Activated T-cell treated with anti-CD3 and anti-CD28 coated beads, Interleukin-2, amount 50 U/mL, for 4 hours (primary cell): Measurements from ENCODE around the gene CRX. TPM values are rescaled to one million over a fixed set of nuclear protein-coding genes. Genes with fewer than 3 reads are reported as not detected.
"Not testable (repeated sequence)": the region's sequence is repeated elsewhere in the genome, so short reads cannot be mapped to it uniquely, and the experiment has no call there.

Experiments
- ATAC-seq, 2 donors: fragments of 200-7000 bp; cut with Tn5 transposase; one replicate each; pipeline ENCODE4 v1.10.0; 2021
- DNase-seq: peaks from one replicate; pipeline ENCODE4 v3.0.0-alpha.2; 2020
- H3K27me3 Mint-ChIP-seq: one replicate; pipeline ENCODE4 v1.8.0; 2021; ENCODE audit warnings: low read depth, mixed read lengths
- H3K36me3 Mint-ChIP-seq: one replicate; pipeline ENCODE4 v1.8.0; 2022; ENCODE audit warnings: mixed read lengths; ENCODE audit not compliant: insufficient read depth
- H3K4me1 Mint-ChIP-seq: one replicate; pipeline ENCODE4 v1.8.0; 2021; ENCODE audit warnings: low read depth, mixed read lengths
- H3K4me3 Mint-ChIP-seq: one replicate; pipeline ENCODE4 v1.8.0; 2021; ENCODE audit warnings: mild to moderate bottlenecking, moderate library complexity, mixed read lengths
- H3K9me3 Mint-ChIP-seq: one replicate; pipeline ENCODE4 v1.8.0; 2021; ENCODE audit warnings: mixed read lengths
- total RNA-seq, 3 donors: library from RNA; stranded (reverse); gene quantifications; one replicate each; pipeline ENCODE4 v1.2.1, GENCODE V29; 2021

CRX gene
- total RNA-seq, 3 donors from 2014 or later = not detected

DNA sequence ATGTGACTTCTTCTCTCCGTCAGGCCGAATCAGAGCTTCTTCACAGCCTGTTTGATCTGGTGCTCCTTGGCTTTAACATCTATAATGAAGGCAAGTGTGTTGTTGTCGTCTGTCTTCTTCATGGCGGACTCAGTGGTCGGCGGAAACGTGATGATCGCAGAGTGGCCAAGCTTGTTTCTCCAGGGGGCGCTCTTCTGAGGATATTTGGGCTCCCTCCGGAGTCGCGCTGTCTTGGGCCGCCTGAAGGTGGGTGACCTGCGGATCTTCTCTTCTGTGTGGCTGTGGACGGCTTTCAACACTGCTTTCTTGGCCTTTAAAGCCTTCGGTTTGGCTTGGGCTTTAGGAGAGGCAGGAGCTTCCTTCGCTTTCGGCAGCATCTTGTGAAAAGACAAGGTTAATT is 27.2 kb upstream of the CRX start:
- H3K36me3 Mint-ChIP-seq = no peaks in the 10 kb centered on the region
- ATAC-seq (no peak), DNase-seq (no peak)
- peaks cover 10% of the 10 kb centered on the region for H3K27me3 Mint-ChIP-seq
- H3K4me1 Mint-ChIP-seq = no peaks in the 10 kb centered on the region
- H3K4me3 Mint-ChIP-seq = no peak overlapping the region
- peaks cover 3% of the 10 kb centered on the region for H3K9me3 Mint-ChIP-seq

- DNase-seq (no peak), ATAC-seq (no peak)
- Mint-ChIP-seq H3K27me3 (peaks cover 10% of the 10 kb centered on the region), H3K4me1 (no peaks in the 10 kb centered on the region), H3K36me3 (no peaks in the 10 kb centered on the region), H3K4me3 (no peak overlapping the region), H3K9me3 (peaks cover 8% of the 10 kb centered on the region)
These were observed 25.0 kb upstream of the CRX start for GRCh38 chr19:47796785-47797184.

DNA sequence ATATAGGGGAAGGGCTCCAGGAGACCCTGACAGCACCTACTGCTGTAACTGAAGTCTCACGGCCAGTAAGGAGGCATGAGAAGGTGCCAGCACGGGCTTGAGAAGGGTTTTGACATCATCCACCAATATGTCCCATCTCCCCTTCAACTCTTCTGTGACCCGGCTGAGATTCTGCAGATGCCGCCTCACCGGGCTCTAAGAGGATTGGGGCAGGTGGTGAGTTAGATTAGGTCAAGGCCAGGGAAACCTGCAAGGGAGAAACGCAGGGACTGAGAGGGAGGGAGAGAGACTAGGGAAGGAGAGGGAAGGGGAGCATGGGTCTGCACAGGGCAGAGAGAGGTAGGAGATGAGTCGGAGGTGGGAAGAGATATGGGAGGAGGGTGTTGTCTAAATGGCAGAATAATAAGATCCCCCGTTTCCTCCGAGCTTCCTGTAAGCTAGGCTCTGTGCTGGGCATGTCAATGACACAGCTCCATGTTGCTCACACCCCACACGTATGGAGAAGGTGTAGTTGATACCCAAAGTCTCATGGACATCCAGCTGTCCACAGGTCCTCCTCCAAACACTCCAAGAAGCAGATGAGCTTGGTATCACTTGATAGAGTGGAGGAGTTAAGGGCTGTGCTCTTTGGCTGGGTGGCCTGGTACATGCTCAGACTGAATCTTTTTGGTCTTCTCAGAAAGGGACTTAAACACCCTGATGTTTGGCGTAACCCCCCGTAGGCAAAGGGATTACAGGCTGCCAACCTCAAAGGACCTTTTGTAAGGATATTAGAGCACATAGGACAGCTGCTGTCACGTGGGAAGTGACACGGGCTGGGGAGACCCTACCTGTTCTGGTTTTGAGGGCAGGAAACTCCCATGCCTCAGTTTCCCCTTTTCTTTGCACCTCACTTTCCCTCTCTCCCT is 23.5 kb upstream of the CRX start:
- Mint-ChIP-seq H3K9me3 (peaks cover 4% of the 10 kb centered on the region), H3K4me3 (no peak overlapping the region), H3K36me3 (no peaks in the 10 kb centered on the region), H3K4me1 (no peaks in the 10 kb centered on the region), H3K27me3 (peaks cover 10% of the 10 kb centered on the region)
- DNase-seq (no peak), ATAC-seq (no peak)

- no peaks in the 10 kb centered on the region for H3K36me3 Mint-ChIP-seq
- H3K4me1 Mint-ChIP-seq = no peaks in the 10 kb centered on the region
- H3K4me3 Mint-ChIP-seq = no peak overlapping the region
- peaks cover 4% of the 10 kb centered on the region for H3K9me3 Mint-ChIP-seq
- no peak for DNase-seq
- peaks cover 10% of the 10 kb centered on the region for H3K27me3 Mint-ChIP-seq
- ATAC-seq = no peak
These were observed 22.9 kb upstream of the CRX start for GRCh38 chr19:47798904-47799266.

- peaks cover 13% of the 10 kb centered on the region for H3K27me3 Mint-ChIP-seq
- ATAC-seq (no peak), DNase-seq (no peak)
These were observed 20.5 kb upstream of the CRX start for GRCh38 chr19:47801270-47801669.

GRCh38 chr19:47802521-47803043 is 19.2 kb upstream of the CRX start:
- ATAC-seq (no peak), DNase-seq (no peak)
- Mint-ChIP-seq H3K36me3 (no peaks in the 10 kb centered on the region), H3K4me3 (no peak overlapping the region), H3K4me1 (no peaks in the 10 kb centered on the region), H3K9me3 (peaks cover 4% of the 10 kb centered on the region), H3K27me3 (peaks cover 9% of the 10 kb centered on the region)

More at GRCh38 chr19:47801270-47801669, 20.5 kb upstream of the CRX start:
- H3K9me3 Mint-ChIP-seq = peaks cover 4% of the 10 kb centered on the region
- H3K4me1 Mint-ChIP-seq = no peaks in the 10 kb centered on the region
- H3K4me3 Mint-ChIP-seq = no peak overlapping the region
- H3K36me3 Mint-ChIP-seq = no peaks in the 10 kb centered on the region

DNA sequence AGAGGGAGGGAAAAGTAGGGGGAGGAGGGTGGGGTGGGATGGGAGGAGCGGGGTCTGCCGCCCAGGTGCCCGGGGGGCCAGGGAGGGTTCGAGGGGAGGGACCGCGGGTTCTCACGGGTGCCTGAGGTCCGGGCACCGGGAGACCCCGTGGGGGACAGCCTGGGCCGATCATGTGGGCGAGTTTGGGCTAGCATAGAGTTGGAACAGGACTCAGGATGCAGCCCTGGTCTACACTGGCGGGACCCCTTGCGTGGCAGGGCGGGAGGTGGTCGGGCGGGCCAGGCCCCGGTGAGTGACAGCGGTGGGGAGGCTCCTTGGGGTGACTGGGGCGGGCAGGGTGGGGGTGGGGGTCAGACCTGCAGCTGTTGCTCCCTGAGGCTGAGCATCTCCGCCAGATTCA is 18.6 kb upstream of the CRX start:
- not testable (repeated sequence) for H3K27me3 Mint-ChIP-seq, H3K4me3 Mint-ChIP-seq, H3K4me1 Mint-ChIP-seq

GRCh38 chr19:47803671-47804070 is 18.1 kb upstream of the CRX start:
- not testable (repeated sequence) for H3K27me3 Mint-ChIP-seq, H3K9me3 Mint-ChIP-seq, H3K4me1 Mint-ChIP-seq, H3K4me3 Mint-ChIP-seq, H3K36me3 Mint-ChIP-seq, DNase-seq, ATAC-seq

More for the DNA sequence above, 18.6 kb upstream of the CRX start:
- DNase-seq, H3K9me3 Mint-ChIP-seq, H3K36me3 Mint-ChIP-seq, ATAC-seq: not testable (repeated sequence)

DNA sequence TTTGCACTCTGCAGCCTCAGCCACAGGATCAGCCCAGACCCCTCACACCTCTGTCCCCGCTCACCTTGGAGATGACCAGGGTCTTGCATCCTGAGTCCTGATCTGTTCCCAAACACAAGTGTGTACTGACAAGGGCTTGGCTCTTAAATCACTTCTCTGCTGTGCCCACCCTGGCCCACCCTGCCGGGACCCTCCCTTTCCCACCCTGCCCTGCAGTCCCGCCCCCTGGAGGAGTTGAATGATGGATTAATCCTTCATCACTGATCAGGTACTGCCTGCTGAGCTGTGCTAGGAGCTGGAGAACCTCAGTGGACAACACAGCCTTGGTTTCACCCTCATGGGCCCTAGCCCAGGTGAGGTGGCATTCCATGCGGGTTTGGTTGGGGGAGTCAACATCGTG is 17.3 kb upstream of the CRX start, which contains the start of gene TPRX1:
Gene TPRX1 (minus strand): TSS at position 101 of the 400 bp plus-strand sequence. CDS start 12 bp downstream, at position 89.
- H3K27me3 Mint-ChIP-seq, ATAC-seq, H3K36me3 Mint-ChIP-seq, DNase-seq, H3K9me3 Mint-ChIP-seq, H3K4me1 Mint-ChIP-seq, H3K4me3 Mint-ChIP-seq: not testable (repeated sequence)

DNA sequence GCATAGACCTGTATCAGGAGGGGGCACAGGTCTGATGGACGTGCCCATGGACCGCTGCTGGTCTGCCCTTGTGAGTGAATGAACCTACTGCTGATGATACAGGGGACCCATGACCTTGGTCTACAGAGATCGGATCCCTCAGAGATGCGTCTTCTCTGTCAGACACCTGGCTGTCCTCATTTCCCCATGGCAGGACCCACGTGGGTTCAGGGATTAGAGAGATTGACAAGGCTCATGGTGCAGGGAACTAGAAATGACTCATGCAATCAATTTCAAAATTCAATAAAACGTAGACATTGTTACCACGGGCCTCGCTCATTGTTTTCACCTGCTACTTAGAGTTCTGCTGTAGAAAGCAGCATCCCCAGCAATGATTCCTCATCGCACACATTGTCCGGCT is 16.4 kb upstream of the CRX start:
- Mint-ChIP-seq H3K36me3 (no peaks in the 10 kb centered on the region), H3K27me3 (peaks cover 5% of the 10 kb centered on the region), H3K4me3 (no peak overlapping the region), H3K9me3 (peaks cover 4% of the 10 kb centered on the region), H3K4me1 (no peaks in the 10 kb centered on the region)
- DNase-seq = no peak
- ATAC-seq = no peak

DNA sequence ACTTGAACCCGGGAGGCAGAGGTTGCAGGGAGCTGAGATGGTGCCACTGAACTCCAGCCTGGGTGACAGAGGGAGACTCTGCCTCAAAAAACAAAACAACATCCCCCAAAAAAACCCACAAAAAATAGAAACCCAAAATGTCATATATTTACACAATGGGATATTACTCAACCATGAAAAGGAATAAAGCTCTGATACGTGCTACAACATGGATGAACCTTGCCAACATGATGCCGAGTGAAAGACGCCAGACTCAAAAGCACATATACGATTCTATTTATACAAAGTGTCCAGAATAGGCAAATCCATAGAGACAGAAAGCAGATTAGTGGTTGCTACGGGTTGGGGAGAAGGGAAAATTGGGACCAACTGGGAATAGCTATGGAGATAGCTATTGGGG is 15.3 kb upstream of the CRX start:
- no peak overlapping the region for H3K4me3 Mint-ChIP-seq
- H3K4me1 Mint-ChIP-seq = no peaks in the 10 kb centered on the region
- H3K27me3 Mint-ChIP-seq = peaks cover 5% of the 10 kb centered on the region
- DNase-seq (no peak), ATAC-seq (no peak)
- no peaks in the 10 kb centered on the region for H3K36me3 Mint-ChIP-seq
- no peaks in the 10 kb centered on the region for H3K9me3 Mint-ChIP-seq

DNA sequence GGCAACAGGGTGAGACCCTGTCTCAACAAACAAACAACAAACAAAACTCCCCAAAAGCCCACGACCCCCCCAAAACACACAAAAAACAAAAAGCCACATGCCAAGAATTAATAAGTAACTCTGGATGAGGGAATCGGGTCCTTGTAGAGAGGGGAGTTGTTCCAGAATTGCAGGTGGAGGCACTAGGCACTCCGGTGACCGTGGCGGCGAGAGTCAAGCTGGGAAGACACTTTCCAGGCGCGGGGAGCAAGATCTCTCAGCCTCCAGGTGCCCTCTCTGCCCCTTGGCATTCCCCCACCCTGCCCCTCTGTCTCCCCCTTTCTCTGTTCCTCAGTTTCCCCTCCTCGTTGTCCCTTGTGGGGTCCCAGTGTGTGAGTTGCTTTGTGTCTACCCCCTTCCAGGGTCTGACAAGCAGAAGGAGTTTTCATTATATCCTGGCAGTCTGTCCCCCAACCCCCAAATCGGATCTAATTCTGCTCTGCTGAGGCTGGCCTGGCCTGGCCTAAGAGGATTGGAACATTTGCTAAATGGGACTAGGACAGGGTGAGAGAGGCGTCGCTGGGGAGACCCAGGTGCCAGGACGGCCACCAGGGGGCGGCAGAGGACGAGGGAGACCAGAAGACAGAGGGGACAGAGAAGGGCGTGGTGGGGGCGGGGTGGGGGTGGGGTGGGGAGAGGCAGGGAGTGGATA is 8.3 kb upstream of the CRX start:
- H3K4me3 Mint-ChIP-seq = no peak overlapping the region
- H3K27me3 Mint-ChIP-seq = peaks cover 11% of the 10 kb centered on the region
- no peaks in the 10 kb centered on the region for H3K36me3 Mint-ChIP-seq
- H3K4me1 Mint-ChIP-seq = no peaks in the 10 kb centered on the region
- DNase-seq (peak; percentile 76), ATAC-seq (peak; percentile 81 to 84)
- no peaks in the 10 kb centered on the region for H3K9me3 Mint-ChIP-seq

DNA sequence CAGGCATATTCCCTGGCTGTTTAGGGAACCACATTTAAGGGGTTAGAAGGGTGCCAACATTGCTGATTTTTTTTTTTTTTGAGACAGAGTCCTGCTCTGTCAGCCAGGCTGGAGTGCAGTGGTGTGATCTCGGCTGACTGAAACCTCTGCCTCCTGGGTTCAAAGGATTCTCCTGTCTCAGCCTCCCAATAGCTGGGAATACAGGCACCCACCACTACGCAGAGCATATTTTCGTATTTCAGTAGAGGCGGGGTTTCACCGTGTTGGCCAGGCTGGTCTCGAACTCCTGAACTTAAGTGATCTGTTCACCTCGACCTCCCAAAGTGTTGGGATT is 7.8 kb upstream of the CRX start:
- Mint-ChIP-seq H3K9me3 (no peaks in the 10 kb centered on the region), H3K36me3 (no peaks in the 10 kb centered on the region), H3K4me3 (no peak overlapping the region), H3K4me1 (no peaks in the 10 kb centered on the region), H3K27me3 (peaks cover 17% of the 10 kb centered on the region)
- ATAC-seq (no peak), DNase-seq (no peak)

DNA sequence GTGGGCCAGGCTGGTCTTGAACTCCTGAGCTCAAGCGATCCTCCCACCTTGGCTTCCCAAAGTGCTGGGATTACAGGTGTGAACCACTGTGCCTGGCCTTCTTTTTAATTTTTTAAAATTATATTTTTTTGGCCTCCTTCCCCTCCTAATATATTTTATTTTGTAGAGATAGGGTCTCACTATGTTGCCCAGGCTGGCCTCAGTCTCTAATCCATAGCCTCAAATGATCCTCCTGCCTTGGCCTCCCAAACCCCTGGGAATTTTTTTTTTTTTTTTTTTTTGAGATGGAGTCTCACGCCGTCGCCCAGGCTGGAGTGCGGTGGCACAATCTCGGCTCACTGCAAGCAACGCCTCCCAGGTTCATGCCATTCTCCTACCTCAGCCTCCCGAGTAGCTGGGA is 5.5 kb upstream of the CRX start:
- ATAC-seq, H3K9me3 Mint-ChIP-seq, H3K36me3 Mint-ChIP-seq, DNase-seq, H3K4me3 Mint-ChIP-seq, H3K4me1 Mint-ChIP-seq: not testable (repeated sequence)
- peaks cover 33% of the 10 kb centered on the region for H3K27me3 Mint-ChIP-seq

- not testable (repeated sequence) for ATAC-seq, DNase-seq, H3K4me3 Mint-ChIP-seq, H3K4me1 Mint-ChIP-seq, H3K9me3 Mint-ChIP-seq, H3K36me3 Mint-ChIP-seq
- peaks cover 44% of the 10 kb centered on the region for H3K27me3 Mint-ChIP-seq
These were observed 3.5 kb upstream of the CRX start for GRCh38 chr19:47818221-47818620.
